K562 (cell line): Measurements from ENCODE around the gene GPC3. TPM values are rescaled to one million over a fixed set of nuclear protein-coding genes. Genes with fewer than 3 reads are reported as not detected.

Source experiments
- BCL6 ChIP-seq: fragments of 250-450 bp; sonication (Bioruptor Pico); IDR thresholded peaks from 2 replicates; pipeline ENCODE4 v1.4.0; 2020
- HDAC6 ChIP-seq: IDR thresholded peaks from 2 replicates; pipeline ENCODE4 v1.6.1; 2012; ENCODE audit warnings: low read depth, mild to moderate bottlenecking, control low read depth, inconsistent platforms, low read length, moderate library complexity
- MTA1 ChIP-seq: fragments of 450-650 bp; IDR thresholded peaks from 2 replicates; pipeline ENCODE4 v1.6.1; 2017; ENCODE audit warnings: borderline replicate concordance
- MTA2 ChIP-seq: fragments of 450-650 bp; IDR thresholded peaks from 2 replicates; pipeline ENCODE4 v1.6.1; 2016; ENCODE audit warnings: low read depth
- MYNN ChIP-seq, 2 experiments: sonication (generic); formaldehyde crosslinking in 1 of 2; IDR thresholded peaks; 2 replicates each; pipeline versions ENCODE4 v1.5.0 to v1.6.1; 2016 to 2020; ENCODE audit warnings: antibody characterized with exemption in 1 of 2, missing genetic modification reagents in 1 of 2
- NR1H2 ChIP-seq: sonication (generic); formaldehyde crosslinking; IDR thresholded peaks from 2 replicates; pipeline ENCODE4 v1.4.0; 2020; ENCODE audit warnings: mild to moderate bottlenecking, missing genetic modification reagents
- PPARD ChIP-seq: fragments of 250-450 bp; sonication (Bioruptor Pico); IDR thresholded peaks from 2 replicates; pipeline ENCODE4 v1.8.0; 2022; ENCODE audit warnings: inconsistent platforms, mild to moderate bottlenecking, moderate library complexity
- ZNF444 ChIP-seq: fragments of 250-450 bp; sonication (Bioruptor Pico); IDR thresholded peaks from 2 replicates; pipeline ENCODE4 v1.4.0; 2020; ENCODE audit warnings: mild to moderate bottlenecking, moderate library complexity
- ZNF551 ChIP-seq: fragments of 250-450 bp; sonication (Bioruptor Pico); IDR thresholded peaks from 2 replicates; pipeline ENCODE4 v1.5.0; 2021; ENCODE audit warnings: mild to moderate bottlenecking, moderate library complexity
- ZNF561 ChIP-seq: fragments of 450-650 bp; formaldehyde crosslinking; conservative IDR thresholded peaks from 2 replicates; pipeline ENCODE4 v1.4.0; 2020; ENCODE audit warnings: mild to moderate bottlenecking, moderate library complexity
- polyA plus RNA-seq, 8 experiments: library from polyadenylated mRNA; depleted of rRNA in 4 of 8; stranded (reverse) in 5 of 8; unstranded in 3 of 8; fragments of >200 nt; fragmentation: Nextera tagmentation in 2 of 8; fragmentation: Illumina TruSeq in 1 of 8; extraction: Ambion mirVana in 2 of 8; extraction: Trizol in 1 of 8; gene quantifications; 2 replicates each; pipeline versions ENCODE4 v1.2.1 to v1.2.3, GENCODE V29; 2011 to 2014; ENCODE audit warnings: inconsistent platforms in 1 of 8, missing spikeins in 1 of 8
- total RNA-seq, 7 experiments: library from RNA; depleted of rRNA in 6 of 7; stranded (reverse); fragments of >200 nt in 6 of 7; fragmentation: Illumina TruSeq in 2 of 7; extraction: Trizol in 2 of 7; gene quantifications; 2 replicates each; pipeline versions ENCODE4 v1.2.1 to v1.2.3, GENCODE V29; 2011 to 2021; ENCODE audit warnings: low replicate concordance in 1 of 7
- TF ChIP-seq, protein P1 (sequence below): fragments of 450-650 bp; formaldehyde crosslinking; conservative IDR thresholded peaks from 2 replicates; pipeline ENCODE4 v1.4.0; 2022; ENCODE audit warnings: mild to moderate bottlenecking, missing genetic modification characterization
- TF ChIP-seq, protein P2 (sequence below): fragments of 450-650 bp; IDR thresholded peaks from 2 replicates; pipeline ENCODE4 v1.6.1; 2016; ENCODE audit warnings: borderline replicate concordance
- TF ChIP-seq, protein P3 (sequence below): sonication (generic); formaldehyde crosslinking; IDR thresholded peaks from 2 replicates; pipeline ENCODE4 v1.9.0; 2022; ENCODE audit warnings: mild to moderate bottlenecking, missing genetic modification reagents

The GPC3 gene
- total and polyA plus RNA-seq, 9 of the 15 experiments (the other 6 are each of a cell fraction or from before 2014, with no cell fraction given): 0.42 TPM; not detected in 8

DNA sequence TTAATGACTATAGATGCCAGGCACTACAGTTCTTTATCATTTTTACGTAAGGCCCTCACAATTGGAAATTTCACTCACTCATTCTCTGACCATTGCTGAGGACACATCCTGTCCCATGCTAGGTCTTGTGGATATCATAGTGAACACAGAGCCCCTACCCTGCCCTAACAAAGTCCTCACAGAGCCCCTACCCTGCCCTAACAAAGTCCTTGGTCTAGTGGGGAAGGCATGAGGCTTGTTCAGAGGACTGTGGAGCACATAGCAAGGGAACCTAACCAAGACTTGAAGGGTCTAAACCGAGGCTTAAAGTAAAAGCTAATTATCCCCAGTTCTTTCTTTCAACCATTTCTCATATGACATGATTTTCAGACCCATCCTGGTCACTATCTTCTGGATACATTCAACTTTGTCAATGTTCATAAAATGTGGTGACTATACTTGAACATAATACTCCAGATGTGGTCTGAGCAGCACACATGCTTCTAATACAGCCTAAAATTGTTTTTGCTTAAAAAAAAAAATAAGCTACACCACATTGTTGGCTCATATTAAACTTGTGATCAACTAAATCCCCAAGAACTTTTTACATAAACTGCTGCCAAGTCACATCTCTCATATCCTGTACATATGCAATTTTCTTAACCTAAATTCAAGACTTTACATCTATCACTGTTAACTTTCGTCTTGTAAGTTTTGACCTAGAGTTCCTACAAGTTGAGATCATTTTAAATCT lies 77.0 kb downstream of the GPC3 start (continued):
- TF ChIP-seq MYNN (IDR thresholded peaks at IDR 0.05) (no peak), MYNN (CRISPR knock-in tag; IDR thresholded peaks at IDR 0.05) (no peak), HDAC6 (no peak), NR1H2 (CRISPR knock-in tag) (no peak), MTA2 (no peak), ZNF551 (CRISPR knock-in tag) (no peak), MTA1 (no peak), PPARD (CRISPR knock-in tag) (no peak), BCL6 (CRISPR knock-in tag) (no peak), ZNF444 (CRISPR knock-in tag) (no peak), ZNF561 (CRISPR knock-in tag) (no peak)
- TF ChIP-seq, protein P1, sequence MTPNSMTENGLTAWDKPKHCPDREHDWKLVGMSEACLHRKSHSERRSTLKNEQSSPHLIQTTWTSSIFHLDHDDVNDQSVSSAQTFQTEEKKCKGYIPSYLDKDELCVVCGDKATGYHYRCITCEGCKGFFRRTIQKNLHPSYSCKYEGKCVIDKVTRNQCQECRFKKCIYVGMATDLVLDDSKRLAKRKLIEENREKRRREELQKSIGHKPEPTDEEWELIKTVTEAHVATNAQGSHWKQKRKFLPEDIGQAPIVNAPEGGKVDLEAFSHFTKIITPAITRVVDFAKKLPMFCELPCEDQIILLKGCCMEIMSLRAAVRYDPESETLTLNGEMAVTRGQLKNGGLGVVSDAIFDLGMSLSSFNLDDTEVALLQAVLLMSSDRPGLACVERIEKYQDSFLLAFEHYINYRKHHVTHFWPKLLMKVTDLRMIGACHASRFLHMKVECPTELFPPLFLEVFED (CRISPR knock-in tag): no peak
- TF ChIP-seq, protein P2, sequence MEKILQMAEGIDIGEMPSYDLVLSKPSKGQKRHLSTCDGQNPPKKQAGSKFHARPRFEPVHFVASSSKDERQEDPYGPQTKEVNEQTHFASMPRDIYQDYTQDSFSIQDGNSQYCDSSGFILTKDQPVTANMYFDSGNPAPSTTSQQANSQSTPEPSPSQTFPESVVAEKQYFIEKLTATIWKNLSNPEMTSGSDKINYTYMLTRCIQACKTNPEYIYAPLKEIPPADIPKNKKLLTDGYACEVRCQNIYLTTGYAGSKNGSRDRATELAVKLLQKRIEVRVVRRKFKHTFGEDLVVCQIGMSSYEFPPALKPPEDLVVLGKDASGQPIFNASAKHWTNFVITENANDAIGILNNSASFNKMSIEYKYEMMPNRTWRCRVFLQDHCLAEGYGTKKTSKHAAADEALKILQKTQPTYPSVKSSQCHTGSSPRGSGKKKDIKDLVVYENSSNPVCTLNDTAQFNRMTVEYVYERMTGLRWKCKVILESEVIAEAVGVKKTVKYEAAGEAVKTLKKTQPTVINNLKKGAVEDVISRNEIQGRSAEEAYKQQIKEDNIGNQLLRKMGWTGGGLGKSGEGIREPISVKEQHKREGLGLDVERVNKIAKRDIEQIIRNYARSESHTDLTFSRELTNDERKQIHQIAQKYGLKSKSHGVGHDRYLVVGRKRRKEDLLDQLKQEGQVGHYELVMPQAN: no peak
- TF ChIP-seq, protein P3, sequence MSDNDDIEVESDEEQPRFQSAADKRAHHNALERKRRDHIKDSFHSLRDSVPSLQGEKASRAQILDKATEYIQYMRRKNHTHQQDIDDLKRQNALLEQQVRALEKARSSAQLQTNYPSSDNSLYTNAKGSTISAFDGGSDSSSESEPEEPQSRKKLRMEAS (CRISPR knock-in tag): no peak
